HepG2 (cell line): ENCODE measurements around the gene ZNF786. TPM values are rescaled to one million over a fixed set of nuclear protein-coding genes. Genes with fewer than 3 reads are reported as not detected.

Experiments used
- ATAC-seq: fragments of 200-7000 bp; cut with Tn5 transposase; 3 replicates; pipeline ENCODE4 v1.9.1; 2020; ENCODE audit warnings: mild to moderate bottlenecking, moderate library complexity
- BruUV-seq: library from RNA; stranded (reverse); fragments of 400-500 nt; replicated peaks from 2 replicates; lab custom pipeline; 2021; lab: Mats Ljungman, UMichigan
- CTCF ChIA-PET: fragments of 300-600 bp; formaldehyde crosslinking; extraction: SDS; loops from one replicate; lab custom pipeline; 2021; ENCODE audit warnings: low total read pairs, inconsistent platforms, low intra/inter-chr PET ratio; lab: Yijun Ruan, JAX
- POLR2A ChIA-PET: fragments of 350-600 bp; sonication (Branson Sonifier 250); formaldehyde crosslinking; loops from one replicate; lab custom pipeline; 2020; ENCODE audit warnings: antibody characterized with exemption, inconsistent platforms; lab: Yijun Ruan, JAX
- DNase-seq: peaks from one replicate; pipeline ENCODE4 v3.0.0-alpha.2; 2015; ENCODE audit warnings: low spot score
- FAIRE-seq: peaks from 3 replicates; lab custom pipeline; 2011; peaks lifted over from hg19 to GRCh38; lab: Jason Lieb, UNC
- H2AFZ ChIP-seq: one replicate; pipeline ENCODE4 v1.6.1; 2011; ENCODE audit warnings: low read length, inconsistent platforms
- H3K27ac ChIP-seq: fragments of 300-600 bp; 3 replicates; pipeline ENCODE4 v1.8.0; 2011; ENCODE audit warnings: mixed run types, mild to moderate bottlenecking, mixed read lengths, low read length, inconsistent platforms; ENCODE audit not compliant: insufficient read depth; ENCODE audit errors: extremely low read length
- H3K27me3 ChIP-seq, 2 experiments: fragments of 200-600 bp in 1 of 2; 2 replicates in 1 of 2; 3 replicates in 1 of 2; pipeline versions ENCODE4 v1.6.0 to v1.8.0; 2011; ENCODE audit warnings: low read length in 2 of 2, mild to moderate bottlenecking in 2 of 2, moderate library complexity in 2 of 2, inconsistent platforms in 1 of 2; ENCODE audit not compliant: insufficient read depth in 2 of 2, control insufficient read depth in 1 of 2
- H3K36me3 ChIP-seq, 2 experiments: fragments of 200-600 bp in 1 of 2; replicated peaks in 1 of 2; 2 replicates in 1 of 2; 3 replicates in 1 of 2; pipeline versions ENCODE4 v1.5.1 to v1.8.0; 2011; ENCODE audit warnings: low read length in 2 of 2, inconsistent platforms in 1 of 2; ENCODE audit not compliant: insufficient read depth in 2 of 2, control insufficient read depth in 1 of 2
- H3K4me1 ChIP-seq: 2 replicates; pipeline ENCODE4 v1.5.1; 2012; ENCODE audit warnings: low read length, inconsistent platforms; ENCODE audit not compliant: insufficient read depth
- H3K4me2 ChIP-seq: 2 replicates; pipeline ENCODE4 v1.6.0; 2011; ENCODE audit warnings: low read depth, low read length, inconsistent platforms
- H3K4me3 ChIP-seq, 3 experiments: fragments of 200-600 bp in 1 of 3; sonication (generic), shearing (Covaris generic) in 1 of 3; replicated peaks in 1 of 3; 2 replicates each; pipeline ENCODE4 v1.5.1; 2011 to 2016; ENCODE audit warnings: low read length in 3 of 3, inconsistent platforms in 2 of 3, low read depth in 2 of 3, mild to moderate bottlenecking in 2 of 3, control low read depth in 1 of 3, mixed read lengths in 1 of 3; ENCODE audit not compliant: insufficient read depth in 1 of 3
- H3K79me2 ChIP-seq: one replicate; pipeline ENCODE4 v1.6.1; 2011; ENCODE audit warnings: low read length, inconsistent platforms; ENCODE audit not compliant: insufficient read depth
- H3K9ac ChIP-seq: 2 replicates; pipeline ENCODE4 v1.6.0; 2011; ENCODE audit warnings: mild to moderate bottlenecking, low read depth, low read length, inconsistent platforms; ENCODE audit not compliant: insufficient read depth
- H3K9me3 ChIP-seq: 2 replicates; pipeline ENCODE4 v1.5.1; 2012; ENCODE audit warnings: mild to moderate bottlenecking, low read length
- H4K20me1 ChIP-seq: 2 replicates; pipeline ENCODE4 v1.6.0; 2011; ENCODE audit warnings: inconsistent platforms, mild to moderate bottlenecking, low read length, moderate library complexity; ENCODE audit not compliant: insufficient read depth
- BHLHE40 ChIP-seq: IDR thresholded peaks from 2 replicates; pipeline ENCODE4 v1.6.1; 2011; ENCODE audit warnings: low read length, improper control_type of control experiment
- CCDC6 ChIP-seq: sonication (generic); formaldehyde crosslinking; IDR thresholded peaks from 2 replicates; pipeline ENCODE4 v1.8.1; 2022; ENCODE audit warnings: mild to moderate bottlenecking, missing genetic modification reagents, moderate library complexity
- DPF2 ChIP-seq: sonication (generic); formaldehyde crosslinking; IDR thresholded peaks from 2 replicates; pipeline ENCODE4 v1.4.0; 2020; ENCODE audit warnings: mild to moderate bottlenecking, low read depth, missing genetic modification reagents, borderline replicate concordance
- FIP1L1 ChIP-seq: fragments of 200-400 bp; formaldehyde crosslinking; IDR thresholded peaks from 2 replicates; pipeline ENCODE4 v1.6.1; 2018; ENCODE audit warnings: low read depth, mild to moderate bottlenecking, low read length, moderate library complexity, borderline replicate concordance; ENCODE audit not compliant: insufficient read depth
- HNF1A ChIP-seq, 2 experiments: sonication (generic) in 1 of 2; formaldehyde crosslinking in 1 of 2; IDR thresholded peaks; 2 replicates each; pipeline versions ENCODE4 v1.4.0 to v1.6.1; 2016 to 2020; ENCODE audit warnings: borderline replicate concordance in 1 of 2, low read depth in 1 of 2, mild to moderate bottlenecking in 1 of 2, missing genetic modification reagents in 1 of 2
- MAZ ChIP-seq, 2 experiments: sonication (generic) in 1 of 2; formaldehyde crosslinking in 1 of 2; IDR thresholded peaks; 2 replicates each; pipeline versions ENCODE4 v1.5.0 to v1.6.1; 2012 to 2020; ENCODE audit warnings: low read depth in 2 of 2, mild to moderate bottlenecking in 2 of 2, borderline replicate concordance in 1 of 2, improper control_type of control experiment in 1 of 2, low read length in 1 of 2, missing genetic modification reagents in 1 of 2, moderate library complexity in 1 of 2
- PCBP1 ChIP-seq: fragments of 200-400 bp; formaldehyde crosslinking; IDR thresholded peaks from 2 replicates; pipeline ENCODE4 v1.6.1; 2017; ENCODE audit warnings: mild to moderate bottlenecking, low read depth, low read length, borderline replicate concordance
- SAP130 ChIP-seq: IDR thresholded peaks from 2 replicates; pipeline ENCODE4 v1.6.1; 2016; ENCODE audit warnings: low read depth
- SRSF9 ChIP-seq: fragments of 200-400 bp; formaldehyde crosslinking; IDR thresholded peaks from 2 replicates; pipeline ENCODE4 v1.6.1; 2018; ENCODE audit warnings: borderline replicate concordance, mild to moderate bottlenecking, low read depth, low read length; ENCODE audit not compliant: insufficient read depth, poor library complexity, severe bottlenecking
- ZNF619 ChIP-seq: sonication (generic); formaldehyde crosslinking; IDR thresholded peaks from 2 replicates; pipeline ENCODE4 v1.4.0; 2020; ENCODE audit warnings: mild to moderate bottlenecking, missing genetic modification reagents
- ZNF75D ChIP-seq: sonication (generic); formaldehyde crosslinking; IDR thresholded peaks from 2 replicates; pipeline ENCODE4 v1.8.1; 2023; ENCODE audit warnings: missing genetic modification reagents, mild to moderate bottlenecking, borderline replicate concordance
- WGBS: methylation state at CpG from one replicate; pipeline ENCODE4 v1.1.6; 2017; ENCODE audit warnings: low lambda C conversion rate; 5-methylcytosine and 5-hydroxymethylcytosine counted together
- in situ Hi-C: cut with HindIII; loops from 2 replicates; pipeline ENCODE4 v1.10.0; 2017; ENCODE audit warnings: low pct_unique_long_range_greater_than_20kb; ENCODE audit not compliant: extremely low pct_ligation_motif_present
- intact Hi-C: fragments of 100-400 bp; cut with micrococcal nuclease; formaldehyde crosslinking; loops from one replicate; pipeline ENCODE4 v1.10.0; 2022; ENCODE audit not compliant: unreplicated experiment
- polyA plus RNA-seq, 8 experiments: library from polyadenylated mRNA; depleted of rRNA in 3 of 8; stranded (reverse) in 7 of 8; unstranded in 1 of 8; fragments of >200 nt; fragmentation: Illumina TruSeq in 4 of 8; extraction: Trizol in 4 of 8; gene quantifications; 2 replicates each; pipeline versions ENCODE4 v1.2.1 to v1.2.3, GENCODE V29; 2011 to 2016; ENCODE audit warnings: low read depth in 4 of 8, missing spikeins in 1 of 8, mixed read lengths in 1 of 8; ENCODE audit not compliant: insufficient read depth in 1 of 8
- total RNA-seq, 5 experiments: library from RNA; depleted of rRNA; stranded (reverse); fragments of >200 nt; fragmentation: Illumina TruSeq; extraction: Trizol; gene quantifications; 2 replicates each; pipeline ENCODE4 v1.2.3, GENCODE V29; 2016; ENCODE audit warnings: low read depth in 1 of 5

ZNF786 gene
- total and polyA plus RNA-seq, 2 of the 13 experiments (the other 11 are each of a cell fraction or from before 2014, with no cell fraction given), result 2.0 to 4.0 TPM

GRCh38 chr7:149104214-149104613 is 13.7 kb upstream of the ZNF786 start:
- ChIA-PET CTCF (no interaction called here), POLR2A (no interaction called here)
- in situ Hi-C loops, result no loop called here
- no peak overlapping the region for H3K27ac ChIP-seq
- DNase-seq (no peak), FAIRE-seq (no peak), ATAC-seq (no peak)
- H3K27me3 ChIP-seq, result no peaks in the 10 kb centered on the region
- 0 out of 2 replicates have a peak, but pooled peaks cover 5% of the 10 kb centered on the region for H3K4me1 ChIP-seq
- H3K4me3 ChIP-seq, result no peak overlapping the region
- no peaks in the 10 kb centered on the region for H3K79me2 ChIP-seq
- H3K36me3 ChIP-seq, result no peaks in the 10 kb centered on the region
- H3K9ac ChIP-seq, result no peak overlapping the region
- H4K20me1 ChIP-seq, result no peaks in the 10 kb centered on the region
- no peak overlapping the region for H3K4me2 ChIP-seq
- 93% methylated on average over 26 of the region's 35 CpGs for WGBS
- no TSS peak for BruUV-seq
- no peak overlapping the region for H2AFZ ChIP-seq
- no peak for TF ChIP-seq ZNF619
- TF ChIP-seq CCDC6 (CRISPR knock-in tag), result no peak
- TF ChIP-seq MAZ (IDR thresholded peaks at IDR 0.05; ENCODE audit: borderline replicate concordance, low read depth, low read length), result no peak
- TF ChIP-seq MAZ (CRISPR knock-in tag; IDR thresholded peaks at IDR 0.05; ENCODE audit: low read depth), result no peak
- TF ChIP-seq HNF1A (IDR thresholded peaks at IDR 0.05; ENCODE audit: low read depth), result no peak
- TF ChIP-seq HNF1A (CRISPR knock-in tag; IDR thresholded peaks at IDR 0.05; ENCODE audit: borderline replicate concordance), result no peak
- no peak for TF ChIP-seq SRSF9
- TF ChIP-seq FIP1L1, result no peak
- no peak for TF ChIP-seq ZNF75D (CRISPR knock-in tag)
- TF ChIP-seq BHLHE40, result no peak
- no peak for TF ChIP-seq PCBP1
- no peak for TF ChIP-seq DPF2 (CRISPR knock-in tag)
- no peak for TF ChIP-seq SAP130
- H3K9me3 ChIP-seq, result no peaks in the 10 kb centered on the region
- intact Hi-C loops, result no loop called here
